Naive thymus-derived CD4-positive, alpha-beta T cell (primary cell): ENCODE results near the gene AFMID. TPM values are rescaled to one million over a fixed set of nuclear protein-coding genes. Genes with fewer than 3 reads are reported as not detected.

Source experiments
- ATAC-seq: fragments of 150-1000 bp; cut with Tn5 transposase; 2 replicates; pipeline ENCODE4 v1.10.0; 2021; ENCODE audit warnings: mild to moderate bottlenecking, moderate library complexity
- CTCF ChIA-PET: fragments of 350-600 bp; sonication (Branson Sonifier 250); formaldehyde crosslinking; loops from one replicate; lab custom pipeline; 2021; ENCODE audit warnings: antibody characterized with exemption; lab: Charles Lee
- POLR2A ChIA-PET: fragments of 350-600 bp; sonication (Branson Sonifier 250); formaldehyde crosslinking; loops from one replicate; lab custom pipeline; 2021; ENCODE audit warnings: antibody characterized with exemption, inconsistent platforms; lab: Charles Lee
- DNase-seq, 9 donors: peaks; one replicate each; pipeline versions ENCODE4 v3.0.0 to v3.0.0-alpha.2; 2020 to 2022; ENCODE audit warnings: mixed read lengths in 1 of 9
- H3K27ac ChIP-seq: one replicate; pipeline ENCODE4 v1.7.0; 2013; ENCODE audit warnings: mild to moderate bottlenecking, low read depth, low read length, moderate library complexity
- H3K27me3 ChIP-seq, 2 donors: one replicate each; pipeline ENCODE4 v1.7.0; 2013; ENCODE audit warnings: low read length in 2 of 2, mild to moderate bottlenecking in 2 of 2, moderate library complexity in 2 of 2; ENCODE audit not compliant: control insufficient read depth in 2 of 2, insufficient read depth in 2 of 2
- H3K36me3 ChIP-seq, 3 experiments: 1 replicate in 2 of 3; 2 replicates in 1 of 3; pipeline ENCODE4 v1.7.0; 2013; ENCODE audit warnings: low read length in 3 of 3, mild to moderate bottlenecking in 3 of 3, moderate library complexity in 1 of 3; ENCODE audit not compliant: insufficient read depth in 3 of 3, control insufficient read depth in 2 of 3
- H3K4me1 ChIP-seq, 2 donors: one replicate each; pipeline ENCODE4 v1.7.0; 2013; ENCODE audit warnings: low read length in 2 of 2, mild to moderate bottlenecking in 2 of 2, moderate library complexity in 1 of 2; ENCODE audit not compliant: control insufficient read depth in 2 of 2, insufficient read depth in 2 of 2
- H3K4me3 ChIP-seq: 2 replicates; pipeline ENCODE4 v1.7.0; 2013; ENCODE audit warnings: mild to moderate bottlenecking, low read length
- H3K9me3 ChIP-seq, 3 experiments: 1 replicate in 2 of 3; 2 replicates in 1 of 3; pipeline ENCODE4 v1.7.0; 2013; ENCODE audit warnings: low read length in 3 of 3; ENCODE audit not compliant: control insufficient read depth in 2 of 3
- H3K27ac Mint-ChIP-seq, 9 donors: one replicate each; pipeline ENCODE4 v1.8.0; 2020 to 2022; ENCODE audit warnings: mixed read lengths in 9 of 9, mild to moderate bottlenecking in 8 of 9, moderate library complexity in 5 of 9, inconsistent platforms in 2 of 9
- H3K27me3 Mint-ChIP-seq, 5 donors: one replicate each; pipeline ENCODE4 v1.8.0; 2021 to 2022; ENCODE audit warnings: mixed read lengths in 5 of 5, mild to moderate bottlenecking in 1 of 5
- H3K36me3 Mint-ChIP-seq, 5 donors: one replicate each; pipeline ENCODE4 v1.8.0; 2020 to 2022; ENCODE audit warnings: mixed read lengths in 5 of 5, mild to moderate bottlenecking in 3 of 5, inconsistent platforms in 1 of 5
- H3K4me1 Mint-ChIP-seq, 7 donors: one replicate each; pipeline ENCODE4 v1.8.0; 2020 to 2022; ENCODE audit warnings: mixed read lengths in 7 of 7, mild to moderate bottlenecking in 3 of 7, inconsistent platforms in 1 of 7
- H3K4me3 Mint-ChIP-seq, 10 donors: one replicate each; pipeline ENCODE4 v1.8.0; 2020 to 2022; ENCODE audit warnings: mild to moderate bottlenecking in 10 of 10, mixed read lengths in 10 of 10, moderate library complexity in 6 of 10, inconsistent platforms in 2 of 10
- H3K9me3 Mint-ChIP-seq, 11 donors: one replicate each; pipeline ENCODE4 v1.8.0; 2020 to 2022; ENCODE audit warnings: mixed read lengths in 11 of 11, mild to moderate bottlenecking in 4 of 11, inconsistent platforms in 1 of 11, moderate library complexity in 1 of 11
- intact Hi-C, 2 donors: fragments of 100-400 bp; cut with micrococcal nuclease; formaldehyde crosslinking; loops; one replicate each; pipeline ENCODE4 v1.15.1; 2023
- polyA plus RNA-seq, 2 donors: library from polyadenylated mRNA; unstranded; fragments of 300-500 nt; fragmentation: Illumina TruSeq; gene quantifications; one replicate each; pipeline ENCODE4 v1.2.3, GENCODE V29; 2021
- total RNA-seq, 6 experiments: library from RNA in 5 of 6; stranded (reverse) in 5 of 6; gene quantifications; 1 replicate in 5 of 6; 2 replicates in 1 of 6; pipeline ENCODE4 v1.2.3 and lab custom pipeline; 2021 to 2026

The AFMID gene
- total and polyA plus RNA-seq, 7 experiments from 2014 or later, result 0.99 to 19.2 (median 1.8) TPM

DNA sequence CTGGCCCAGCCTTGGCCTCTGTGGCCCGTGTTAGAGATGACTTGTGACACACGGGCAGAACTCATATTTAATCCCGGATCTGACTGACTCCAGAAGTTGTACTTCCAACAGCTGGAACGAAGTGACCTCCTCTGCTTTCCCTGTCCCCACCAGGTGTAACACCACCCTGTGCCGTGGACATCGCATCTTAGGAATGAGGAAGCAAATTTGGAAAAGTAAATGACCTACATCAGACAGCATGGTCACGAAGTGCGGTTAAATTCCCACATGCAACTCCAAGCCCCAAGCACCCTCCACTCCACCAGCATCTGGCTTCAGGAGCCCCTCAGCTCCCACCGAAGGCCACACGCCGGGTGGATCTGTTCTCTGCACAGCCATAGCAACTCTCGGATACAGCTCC, 3.2 kb upstream of the AFMID start:
- Histone ChIP-seq H3K36me3 (no peaks in the 10 kb centered on the region), H3K4me3 (no peak overlapping the region), H3K27ac (no peak overlapping the region), H3K27me3 (no peaks in the 10 kb centered on the region), H3K9me3 (no peaks in the 10 kb centered on the region), H3K4me1 (peaks cover 0 to 5% of the 10 kb centered on the region in 2 donors)
- ATAC-seq, result no peak
- no peak for DNase-seq
- Mint-ChIP-seq H3K9me3 (no peaks in the 10 kb centered on the region), H3K36me3 (peaks cover 0 to 5% (median 0%) of the 10 kb centered on the region in 5 donors), H3K4me1 (peaks cover 0 to 55% (median 13%) of the 10 kb centered on the region in 7 donors), H3K27ac (no peak overlapping the region), H3K4me3 (no peak overlapping the region), H3K27me3 (no peaks in the 10 kb centered on the region)
- POLR2A ChIA-PET, result interaction anchor here (0.6 kb wide), 1 partner anchor 78 kb away, joined by 5 read pairs; no protein-coding TSS in a partner anchor
- intact Hi-C loops, result no loop called here
- CTCF ChIA-PET, result interaction anchor here (0.7 to 1.6 kb wide), 4 partner anchors 49 to 165 kb away, joined by 3 to 6 read pairs (median 4); no protein-coding TSS in a partner anchor

DNA sequence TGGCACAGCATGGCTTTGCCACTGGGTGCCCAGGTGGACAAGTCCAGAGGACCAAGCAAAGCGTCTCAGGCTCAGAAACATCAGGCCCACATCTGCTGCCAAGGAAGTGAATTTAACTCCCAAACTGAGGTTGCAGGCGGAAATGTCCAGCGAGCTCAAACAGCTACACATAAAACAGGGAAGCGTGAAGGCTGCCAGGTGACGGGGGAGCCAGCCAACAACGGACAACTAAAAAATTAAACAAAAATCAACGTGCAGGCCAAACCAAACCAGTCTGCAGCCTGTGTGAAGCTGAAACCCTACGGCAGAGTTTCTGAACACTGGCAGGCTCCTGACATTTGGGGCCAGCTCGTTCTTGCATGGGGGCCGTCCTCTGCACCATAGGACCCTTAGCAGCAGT, 2.8 kb upstream of the AFMID start:
- POLR2A ChIA-PET, result interaction anchor here (0.6 kb wide), 1 partner anchor 78 kb away, joined by 5 read pairs; no protein-coding TSS in a partner anchor
- H3K4me3 Mint-ChIP-seq, result no peak overlapping the region
- intact Hi-C loops, result no loop called here

DNA sequence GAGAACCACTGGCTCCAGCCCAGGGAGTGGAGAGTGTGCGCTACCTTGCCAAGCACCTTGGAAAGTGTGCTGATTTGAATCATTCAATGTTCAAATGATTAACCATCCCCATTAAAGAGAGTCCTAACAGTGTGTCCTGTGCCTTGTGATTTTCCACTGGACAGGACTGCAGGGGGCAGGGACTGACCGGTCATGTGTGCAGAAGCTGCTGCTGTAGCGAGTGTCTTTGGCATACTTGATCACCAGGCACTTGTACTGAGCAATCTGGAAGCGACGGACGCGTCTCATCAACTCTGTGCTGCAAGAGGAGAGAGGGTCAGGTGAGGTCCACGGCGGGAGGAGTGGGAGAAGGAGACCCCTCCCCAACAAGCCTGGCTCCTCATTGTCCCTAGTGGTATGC, 2.3 kb upstream of the AFMID start:
- H3K36me3 Mint-ChIP-seq, result peaks cover 0 to 5% (median 0%) of the 10 kb centered on the region in 5 donors
- Histone ChIP-seq H3K27me3 (no peaks in the 10 kb centered on the region), H3K4me3 (no peak overlapping the region), H3K36me3 (no peaks in the 10 kb centered on the region), H3K9me3 (no peaks in the 10 kb centered on the region), H3K27ac (no peak overlapping the region), H3K4me1 (peaks cover 0 to 5% of the 10 kb centered on the region in 2 donors)
- intact Hi-C loops, result no loop called here
- peaks cover 0 to 50% (median 13%) of the 10 kb centered on the region in 7 donors for H3K4me1 Mint-ChIP-seq
- no peaks in the 10 kb centered on the region for H3K27me3 Mint-ChIP-seq
- peak overlapping the region in 2 of 9 donors; percentile 12 to 15 for H3K27ac Mint-ChIP-seq
- peak overlapping the region in 5 of 10 donors; percentile 38 to 75 (median 55) for H3K4me3 Mint-ChIP-seq
- ChIA-PET CTCF (interaction anchor here (1.2 kb wide), 1 partner anchor 166 kb away, joined by 4 read pairs; no protein-coding TSS in a partner anchor), POLR2A (no interaction called here)
- DNase-seq (no peak), ATAC-seq (no peak)
- H3K9me3 Mint-ChIP-seq, result no peaks in the 10 kb centered on the region

More for the DNA sequence above, 2.8 kb upstream of the AFMID start:
- H3K36me3 Mint-ChIP-seq, result peaks cover 0 to 5% (median 0%) of the 10 kb centered on the region in 5 donors
- H3K9me3 Mint-ChIP-seq, result no peaks in the 10 kb centered on the region
- CTCF ChIA-PET, result interaction anchor here (0.8 to 1.6 kb wide), 3 partner anchors 49 to 165 kb away, joined by 3 to 6 read pairs (median 4); no protein-coding TSS in a partner anchor
- H3K27ac ChIP-seq, result no peak overlapping the region
- peaks cover 0 to 5% of the 10 kb centered on the region in 2 donors for H3K4me1 ChIP-seq
- no peaks in the 10 kb centered on the region for H3K9me3 ChIP-seq
- H3K4me1 Mint-ChIP-seq, result peaks cover 0 to 53% (median 13%) of the 10 kb centered on the region in 7 donors
- no peaks in the 10 kb centered on the region for H3K36me3 ChIP-seq
- H3K4me3 ChIP-seq, result no peak overlapping the region
- DNase-seq (no peak), ATAC-seq (no peak)
- H3K27me3 ChIP-seq, result no peaks in the 10 kb centered on the region
- H3K27me3 Mint-ChIP-seq, result no peaks in the 10 kb centered on the region
- H3K27ac Mint-ChIP-seq, result no peak overlapping the region

DNA sequence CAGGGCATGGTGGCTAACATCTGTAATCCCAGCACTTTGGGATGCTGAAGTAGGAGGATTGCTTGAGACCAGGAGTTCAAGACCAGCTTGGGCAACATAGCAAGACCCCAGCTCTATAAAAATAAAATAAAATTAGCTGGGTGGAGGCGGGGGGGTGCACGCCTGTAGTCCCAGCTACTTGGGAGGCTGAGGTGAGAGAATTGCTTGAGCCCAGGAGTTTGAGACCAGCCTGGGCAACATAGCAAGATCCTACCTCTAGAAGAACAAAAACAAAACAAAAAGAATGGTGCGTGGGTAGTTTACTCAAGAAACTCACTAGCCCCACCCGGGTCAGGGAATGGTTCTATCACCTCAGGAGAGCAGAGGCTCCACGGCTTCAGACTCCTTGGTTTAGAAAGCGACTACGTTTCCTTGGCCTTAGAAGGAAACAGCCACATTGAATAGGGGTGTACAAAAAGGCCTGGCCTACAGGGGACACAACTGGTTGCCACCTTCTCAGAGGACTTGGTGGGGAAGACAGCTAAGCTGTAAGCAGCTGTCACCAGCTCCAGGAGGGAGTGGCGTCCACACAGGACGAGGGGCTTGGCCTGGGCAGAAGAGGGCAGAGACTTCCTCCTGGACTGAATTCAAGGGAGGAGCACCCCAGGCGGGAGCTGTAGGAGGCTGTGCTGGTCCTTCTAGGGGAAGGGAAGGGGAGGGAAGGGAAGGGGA, 1.0 kb upstream of the AFMID start:
- Mint-ChIP-seq H3K27ac (peak overlapping the region in 3 of 9 donors; percentile 52 to 75 (median 61)), H3K4me1 (peaks cover 0 to 42% (median 13%) of the 10 kb centered on the region in 7 donors), H3K4me3 (peak overlapping the region; percentile 14 to 87 (median 75)), H3K27me3 (no peaks in the 10 kb centered on the region), H3K9me3 (peaks cover 0 to 1% (median 0%) of the 10 kb centered on the region in 11 donors), H3K36me3 (peaks cover 0 to 3% (median 0%) of the 10 kb centered on the region in 5 donors)
- intact Hi-C loops, result loop anchor here in 1 of 2 donors (2.0 kb wide), 1 partner anchor 17 kb away; the partner anchor contains the start of gene SYNGR2
- H3K27ac ChIP-seq, result no peak overlapping the region
- no peaks in the 10 kb centered on the region for H3K36me3 ChIP-seq
- no peak overlapping the region for H3K4me3 ChIP-seq
- no peaks in the 10 kb centered on the region for H3K27me3 ChIP-seq
- no peaks in the 10 kb centered on the region for H3K9me3 ChIP-seq
- no peak for DNase-seq
- no peak for ATAC-seq
- ChIA-PET POLR2A (interaction anchor here (1.5 kb wide), 1 partner anchor 42 kb away, joined by 3 read pairs; no protein-coding TSS in a partner anchor), CTCF (interaction anchor here (1.2 kb wide), 1 partner anchor 9 kb away, joined by 3 read pairs; no protein-coding TSS in a partner anchor)
- peaks cover 0 to 5% of the 10 kb centered on the region in 2 donors for H3K4me1 ChIP-seq

DNA sequence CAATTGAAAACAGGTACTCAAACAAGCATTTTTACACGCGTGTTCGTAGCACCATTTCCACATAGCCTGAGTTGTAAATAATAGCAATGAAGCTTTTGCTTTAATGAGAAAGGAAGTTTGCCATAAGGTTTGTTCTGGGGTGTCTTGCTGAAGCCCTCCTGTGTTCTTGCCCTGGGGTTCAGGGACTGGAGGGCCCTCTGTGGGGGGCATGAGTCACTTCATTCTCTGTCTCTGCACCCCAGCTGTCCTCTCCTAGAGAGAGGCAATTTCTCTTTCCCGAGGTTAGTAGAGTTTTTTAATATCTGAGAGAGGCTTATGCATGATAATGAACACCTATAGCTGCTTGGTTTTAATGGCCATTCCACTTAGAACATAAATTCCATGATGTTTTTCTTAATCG, 9.6 kb downstream of the AFMID start:
- intact Hi-C loops, result no loop called here
- DNase-seq, result no peak
- Histone ChIP-seq H3K36me3 (no peaks in the 10 kb centered on the region), H3K9me3 (no peaks in the 10 kb centered on the region), H3K27ac (no peak overlapping the region), H3K4me1 (no peaks in the 10 kb centered on the region), H3K4me3 (no peak overlapping the region), H3K27me3 (no peaks in the 10 kb centered on the region)
- peaks cover 0 to 4% (median 0%) of the 10 kb centered on the region in 5 donors for H3K36me3 Mint-ChIP-seq
- no peak overlapping the region for H3K27ac Mint-ChIP-seq
- H3K4me1 Mint-ChIP-seq, result peaks cover 0 to 3% (median 0%) of the 10 kb centered on the region in 7 donors
- H3K9me3 Mint-ChIP-seq, result no peaks in the 10 kb centered on the region
- ATAC-seq, result no peak
- no peaks in the 10 kb centered on the region for H3K27me3 Mint-ChIP-seq
- no peak overlapping the region for H3K4me3 Mint-ChIP-seq
- POLR2A ChIA-PET, result interaction anchor here (0.5 kb wide), 1 partner anchor 15 kb away, joined by 4 read pairs; no protein-coding TSS in a partner anchor
- CTCF ChIA-PET, result no interaction called here

DNA sequence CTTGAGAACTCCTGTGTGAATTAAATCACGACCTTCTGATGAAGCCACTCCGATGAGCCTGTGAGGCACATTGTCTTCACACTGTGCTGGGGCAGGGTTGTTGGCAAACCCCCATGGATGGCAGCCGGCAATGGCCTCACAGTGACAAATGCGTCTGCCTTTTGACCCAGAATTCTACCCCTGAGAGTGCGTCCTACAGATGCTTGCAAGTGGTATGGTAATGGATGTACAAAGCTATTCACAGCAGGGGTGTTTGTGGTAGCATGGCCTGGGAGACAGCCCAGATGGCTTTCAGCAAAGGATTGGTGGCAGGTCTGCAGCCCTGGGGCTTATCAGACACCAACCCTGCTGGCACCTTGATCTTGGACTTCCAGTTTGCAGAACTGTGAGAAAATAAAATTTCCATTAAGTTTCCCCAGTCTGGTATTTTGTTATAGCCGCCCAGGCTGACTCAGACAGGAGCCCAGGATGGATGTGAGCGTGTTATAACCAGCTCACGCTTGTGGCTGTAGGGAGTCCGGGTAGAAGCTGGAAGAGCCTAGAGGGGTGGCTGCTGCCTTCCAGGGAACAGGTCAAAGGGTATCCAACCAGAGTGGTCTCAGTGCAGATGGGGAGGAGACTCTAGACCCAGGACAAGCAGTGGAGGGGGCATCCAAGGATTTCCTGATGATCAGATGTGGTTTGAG, 10.1 kb downstream of the AFMID start:
- ATAC-seq (no peak), DNase-seq (no peak)
- Histone ChIP-seq H3K4me3 (no peak overlapping the region), H3K4me1 (no peaks in the 10 kb centered on the region), H3K27ac (no peak overlapping the region), H3K36me3 (no peaks in the 10 kb centered on the region), H3K9me3 (no peaks in the 10 kb centered on the region), H3K27me3 (no peaks in the 10 kb centered on the region)
- no peaks in the 10 kb centered on the region for H3K27me3 Mint-ChIP-seq
- POLR2A ChIA-PET, result interaction anchor here (0.5 kb wide), 1 partner anchor 15 kb away, joined by 4 read pairs; no protein-coding TSS in a partner anchor
- peaks cover 0 to 4% (median 0%) of the 10 kb centered on the region in 5 donors for H3K36me3 Mint-ChIP-seq
- peaks cover 0 to 3% (median 0%) of the 10 kb centered on the region in 7 donors for H3K4me1 Mint-ChIP-seq
- intact Hi-C loops, result no loop called here
- H3K4me3 Mint-ChIP-seq, result no peak overlapping the region
- no peaks in the 10 kb centered on the region for H3K9me3 Mint-ChIP-seq
- no peak overlapping the region for H3K27ac Mint-ChIP-seq
- CTCF ChIA-PET, result no interaction called here
